CD4-positive, alpha-beta T cell (primary cell): ENCODE measurements around the gene MYH10. TPM values are rescaled to one million over a fixed set of nuclear protein-coding genes. Genes with fewer than 3 reads are reported as not detected.

Source experiments
- ATAC-seq: fragments of 200-7000 bp; cut with Tn5 transposase; one replicate; pipeline ENCODE4 v1.10.0; 2022; ENCODE audit warnings: mild to moderate bottlenecking; ENCODE audit not compliant: poor library complexity
- CTCF ChIA-PET: fragments of 350-600 bp; sonication (Branson Sonifier 250); formaldehyde crosslinking; loops from one replicate; lab custom pipeline; 2021; ENCODE audit warnings: antibody characterized with exemption, inconsistent platforms; lab: Charles Lee
- POLR2A ChIA-PET: fragments of 350-600 bp; sonication (Branson Sonifier 250); formaldehyde crosslinking; loops from one replicate; lab custom pipeline; 2021; ENCODE audit warnings: antibody characterized with exemption, inconsistent platforms; lab: Charles Lee
- DNase-seq, 14 experiments: peaks; one replicate each; pipeline ENCODE4 v3.0.0-alpha.2; 2013 to 2020; ENCODE audit warnings: mixed read lengths in 2 of 14
- H3K27ac ChIP-seq, 2 donors: one replicate each; pipeline versions ENCODE4 v1.5.1 to v1.7.0; 2013; ENCODE audit warnings: low read length in 2 of 2, low read depth in 1 of 2, mild to moderate bottlenecking in 1 of 2
- H3K27me3 ChIP-seq, 2 experiments: 1 replicate in 1 of 2; 2 replicates in 1 of 2; pipeline versions ENCODE4 v1.6.1 to v1.7.0; 2013; ENCODE audit warnings: low read length in 2 of 2, control low read depth in 1 of 2, mild to moderate bottlenecking in 1 of 2, moderate library complexity in 1 of 2; ENCODE audit not compliant: insufficient read depth in 2 of 2, control insufficient read depth in 1 of 2
- H3K36me3 ChIP-seq: one replicate; pipeline ENCODE4 v1.6.1; 2013; ENCODE audit warnings: low read length, control low read depth; ENCODE audit not compliant: insufficient read depth
- H3K4me1 ChIP-seq: one replicate; pipeline ENCODE4 v1.6.1; 2013; ENCODE audit warnings: low read length, control low read depth; ENCODE audit not compliant: insufficient read depth
- H3K4me3 ChIP-seq: one replicate; pipeline ENCODE4 v1.5.1; 2013; ENCODE audit warnings: mild to moderate bottlenecking, low read length, moderate library complexity
- H3K9me3 ChIP-seq, 2 experiments: 1 replicate in 1 of 2; 2 replicates in 1 of 2; pipeline versions ENCODE4 v1.6.1 to v1.7.0; 2013; ENCODE audit warnings: low read length in 2 of 2, mild to moderate bottlenecking in 2 of 2, control low read depth in 1 of 2, moderate library complexity in 1 of 2; ENCODE audit not compliant: control insufficient read depth in 1 of 2, insufficient read depth in 1 of 2
- H3K27ac Mint-ChIP-seq: one replicate; pipeline ENCODE4 v1.8.0; 2020; ENCODE audit warnings: mixed read lengths
- H3K27me3 Mint-ChIP-seq: one replicate; pipeline ENCODE4 v1.8.0; 2021; ENCODE audit warnings: mixed read lengths
- H3K36me3 Mint-ChIP-seq: one replicate; pipeline ENCODE4 v1.8.0; 2021; ENCODE audit warnings: low read depth, mixed read lengths
- H3K4me1 Mint-ChIP-seq: one replicate; pipeline ENCODE4 v1.8.0; 2021; ENCODE audit warnings: low read depth, mixed read lengths
- H3K4me3 Mint-ChIP-seq: one replicate; pipeline ENCODE4 v1.8.0; 2020; ENCODE audit warnings: mild to moderate bottlenecking, mixed read lengths
- H3K9me3 Mint-ChIP-seq: one replicate; pipeline ENCODE4 v1.8.0; 2020; ENCODE audit warnings: mixed read lengths
- intact Hi-C, 2 experiments: fragments of 100-400 bp; cut with DNase I in 1 of 2; cut with micrococcal nuclease in 1 of 2; formaldehyde crosslinking; loops; one replicate each; pipeline versions ENCODE4 v1.15.1 to v1.9.0; 2023 to 2025; cut with DNase I, micrococcal nuclease
- total RNA-seq, 174 experiments: library from RNA in 2 of 174; stranded (reverse) in 2 of 174; gene quantifications; one replicate each; pipeline ENCODE4 v1.2.3 and lab custom pipeline; 2021 to 2026
- TF ChIP-seq, protein P1 (sequence below): fragments of 200-600 bp; IDR thresholded peaks from one replicate; pipeline ENCODE4 v1.8.0; 2022; ENCODE audit warnings: antibody characterized with exemption, mild to moderate bottlenecking

MYH10 gene
- total RNA-seq, 2 experiments from 2014 or later = 1.5 to 1.9 TPM

DNA sequence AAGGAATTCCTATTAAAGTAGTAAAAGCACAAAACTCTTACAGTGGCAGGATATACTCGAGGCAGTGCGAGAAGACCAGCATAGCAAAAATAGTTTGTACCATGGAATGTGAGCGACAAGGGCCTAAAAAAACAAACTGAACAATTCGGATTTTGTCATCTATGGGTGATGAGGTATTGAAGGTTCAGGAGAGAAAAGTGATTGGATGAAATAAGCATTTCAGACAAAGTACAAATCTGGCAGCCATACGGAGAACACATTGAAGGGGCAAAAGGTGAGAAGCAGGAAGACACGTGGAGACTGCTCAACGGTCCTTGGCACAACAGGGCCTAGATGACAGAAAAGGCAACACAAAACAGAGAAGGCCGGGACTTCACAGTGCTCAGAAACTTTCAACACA is 22.5 kb downstream of the MYH10 start:
- ChIA-PET CTCF (no interaction called here), POLR2A (no interaction called here)
- no peak for DNase-seq
- Mint-ChIP-seq H3K27ac (no peak overlapping the region), H3K4me3 (no peak overlapping the region), H3K4me1 (no peaks in the 10 kb centered on the region), H3K36me3 (no peaks in the 10 kb centered on the region), H3K9me3 (peaks cover 2% of the 10 kb centered on the region), H3K27me3 (peaks cover 5% of the 10 kb centered on the region)
- TF ChIP-seq, protein P1, sequence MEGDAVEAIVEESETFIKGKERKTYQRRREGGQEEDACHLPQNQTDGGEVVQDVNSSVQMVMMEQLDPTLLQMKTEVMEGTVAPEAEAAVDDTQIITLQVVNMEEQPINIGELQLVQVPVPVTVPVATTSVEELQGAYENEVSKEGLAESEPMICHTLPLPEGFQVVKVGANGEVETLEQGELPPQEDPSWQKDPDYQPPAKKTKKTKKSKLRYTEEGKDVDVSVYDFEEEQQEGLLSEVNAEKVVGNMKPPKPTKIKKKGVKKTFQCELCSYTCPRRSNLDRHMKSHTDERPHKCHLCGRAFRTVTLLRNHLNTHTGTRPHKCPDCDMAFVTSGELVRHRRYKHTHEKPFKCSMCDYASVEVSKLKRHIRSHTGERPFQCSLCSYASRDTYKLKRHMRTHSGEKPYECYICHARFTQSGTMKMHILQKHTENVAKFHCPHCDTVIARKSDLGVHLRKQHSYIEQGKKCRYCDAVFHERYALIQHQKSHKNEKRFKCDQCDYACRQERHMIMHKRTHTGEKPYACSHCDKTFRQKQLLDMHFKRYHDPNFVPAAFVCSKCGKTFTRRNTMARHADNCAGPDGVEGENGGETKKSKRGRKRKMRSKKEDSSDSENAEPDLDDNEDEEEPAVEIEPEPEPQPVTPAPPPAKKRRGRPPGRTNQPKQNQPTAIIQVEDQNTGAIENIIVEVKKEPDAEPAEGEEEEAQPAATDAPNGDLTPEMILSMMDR = no peak
- Histone ChIP-seq H3K4me3 (no peak overlapping the region), H3K9me3 (no peaks in the 10 kb centered on the region), H3K27me3 (no peaks in the 10 kb centered on the region), H3K27ac (no peak overlapping the region), H3K36me3 (no peaks in the 10 kb centered on the region), H3K4me1 (no peaks in the 10 kb centered on the region)
- intact Hi-C loops = no loop called here
- no peak for ATAC-seq

- ATAC-seq (no peak), DNase-seq (no peak)
- no peaks in the 10 kb centered on the region for H3K36me3 ChIP-seq
- no peaks in the 10 kb centered on the region for H3K4me1 ChIP-seq
- H3K27ac ChIP-seq = no peak overlapping the region
- no peaks in the 10 kb centered on the region for H3K9me3 ChIP-seq
- intact Hi-C loops = no loop called here
- Mint-ChIP-seq H3K27me3 (peaks cover 5% of the 10 kb centered on the region), H3K4me3 (no peak overlapping the region), H3K9me3 (peaks cover 2% of the 10 kb centered on the region), H3K27ac (no peak overlapping the region), H3K4me1 (no peaks in the 10 kb centered on the region), H3K36me3 (no peaks in the 10 kb centered on the region)
- TF ChIP-seq, protein P1 = no peak
- ChIA-PET CTCF (no interaction called here), POLR2A (no interaction called here)
- no peaks in the 10 kb centered on the region for H3K27me3 ChIP-seq
- H3K4me3 ChIP-seq = no peak overlapping the region
These were observed 24.1 kb downstream of the MYH10 start for GRCh38 chr17:8606401-8606800.

- intact Hi-C loops = no loop called here
- Histone ChIP-seq H3K4me1 (no peaks in the 10 kb centered on the region), H3K9me3 (no peaks in the 10 kb centered on the region), H3K27ac (no peak overlapping the region), H3K4me3 (no peak overlapping the region), H3K27me3 (no peaks in the 10 kb centered on the region), H3K36me3 (no peaks in the 10 kb centered on the region)
- no peaks in the 10 kb centered on the region for H3K9me3 Mint-ChIP-seq
- ChIA-PET POLR2A (no interaction called here), CTCF (no interaction called here)
- TF ChIP-seq, protein P1 = no peak
- ATAC-seq = no peak
- no peaks in the 10 kb centered on the region for H3K4me1 Mint-ChIP-seq
- no peak overlapping the region for H3K4me3 Mint-ChIP-seq
- DNase-seq = no peak
- no peaks in the 10 kb centered on the region for H3K36me3 Mint-ChIP-seq
- no peaks in the 10 kb centered on the region for H3K27me3 Mint-ChIP-seq
- no peak overlapping the region for H3K27ac Mint-ChIP-seq
These were observed 27.8 kb downstream of the MYH10 start for GRCh38 chr17:8602679-8603078.
